SU-DHL-6 (cell line): ENCODE measurements around the gene MNAT1.

Experiments
- H2AFZ ChIP-seq: fragments of 200-600 bp; sonication (generic); 2 replicates; pipeline ENCODE4 v1.6.1; 2014; ENCODE audit warnings: low read depth, mild to moderate bottlenecking, moderate library complexity, mixed read lengths, antibody characterized with exemption, low read length; ENCODE audit not compliant: severe bottlenecking
- H3F3A ChIP-seq: fragments of 200-600 bp; shearing (Covaris generic); 2 replicates; pipeline ENCODE4 v1.6.0; 2016; ENCODE audit warnings: antibody characterized with exemption, mild to moderate bottlenecking; ENCODE audit not compliant: insufficient read depth
- H3K27ac ChIP-seq: fragments of 200-600 bp; sonication (generic); 2 replicates; pipeline ENCODE4 v1.5.1; 2016; ENCODE audit warnings: low read depth, mild to moderate bottlenecking, low read length, moderate library complexity, mixed read lengths
- H3K27me3 ChIP-seq: fragments of 200-600 bp; sonication (generic), shearing (Covaris generic); 2 replicates; pipeline ENCODE4 v1.6.0; 2014; ENCODE audit warnings: mild to moderate bottlenecking, low read length
- H3K36me3 ChIP-seq: fragments of 200-600 bp; sonication (generic); 2 replicates; pipeline ENCODE4 v1.6.1; 2014; ENCODE audit warnings: mild to moderate bottlenecking, low read length, mixed read lengths
- H3K4me2 ChIP-seq: fragments of 300-600, 200-600 bp; shearing (Covaris generic), sonication (generic); 2 replicates; pipeline ENCODE4 v1.6.0; 2014; ENCODE audit warnings: low read length, low read depth, mild to moderate bottlenecking; ENCODE audit not compliant: poor library complexity, severe bottlenecking
- H3K4me3 ChIP-seq: fragments of 200-600 bp; sonication (generic); 2 replicates; pipeline ENCODE4 v1.5.1; 2014; ENCODE audit warnings: antibody characterized with exemption, low read length, mild to moderate bottlenecking, mixed read lengths; ENCODE audit not compliant: insufficient read depth, poor library complexity, severe bottlenecking
- H3K79me2 ChIP-seq: fragments of 200-600 bp; sonication (generic); 2 replicates; pipeline ENCODE4 v1.6.1; 2014; ENCODE audit warnings: mild to moderate bottlenecking, low read length, moderate library complexity; ENCODE audit not compliant: insufficient read depth
- H3K9ac ChIP-seq: fragments of 200-600 bp; sonication (generic); 2 replicates; pipeline ENCODE4 v1.7.0; 2014; ENCODE audit warnings: mild to moderate bottlenecking, low read length
- H3K9me2 ChIP-seq: fragments of 200-600 bp; sonication (generic); replicated peaks from 2 replicates; pipeline ENCODE4 v1.6.1; 2014; ENCODE audit warnings: low read length; ENCODE audit not compliant: insufficient read depth
- H3K9me3 ChIP-seq: fragments of 200-600 bp; sonication (generic); 2 replicates; pipeline ENCODE4 v1.6.1; 2014; ENCODE audit warnings: low read length, mixed read lengths; ENCODE audit not compliant: insufficient read depth
- H4K20me1 ChIP-seq: fragments of 200-600 bp; sonication (generic); 2 replicates; pipeline ENCODE4 v1.6.1; 2014; ENCODE audit warnings: low read depth, mild to moderate bottlenecking, antibody characterized with exemption, low read length, moderate library complexity, mixed read lengths
- EZH2phosphoT487 ChIP-seq: fragments of 200-600 bp; sonication (generic), shearing (Covaris generic); conservative IDR thresholded peaks from 2 replicates; pipeline ENCODE4 v1.6.1; 2018; ENCODE audit warnings: mild to moderate bottlenecking, antibody characterized with exemption, low read length, moderate library complexity, mixed read lengths
- TF ChIP-seq, protein P1 (sequence below): fragments of 200-600 bp; sonication (generic); IDR thresholded peaks from one replicate; pipeline ENCODE4 v1.5.1; 2017; ENCODE audit warnings: antibody characterized with exemption, mild to moderate bottlenecking, low read length, moderate library complexity; ENCODE audit not compliant: insufficient read depth, poor library complexity, severe bottlenecking

MNAT1 gene

GRCh38 chr14:60721326-60722106, 13.0 kb upstream of the MNAT1 start:
- H3K4me3 ChIP-seq, result peak overlapping the region; percentile 71
- H4K20me1 ChIP-seq, result no peaks in the 10 kb centered on the region
- peak overlapping the region; percentile 51 for H3K9ac ChIP-seq
- no peaks in the 10 kb centered on the region for H3K79me2 ChIP-seq
- TF ChIP-seq, protein P1, sequence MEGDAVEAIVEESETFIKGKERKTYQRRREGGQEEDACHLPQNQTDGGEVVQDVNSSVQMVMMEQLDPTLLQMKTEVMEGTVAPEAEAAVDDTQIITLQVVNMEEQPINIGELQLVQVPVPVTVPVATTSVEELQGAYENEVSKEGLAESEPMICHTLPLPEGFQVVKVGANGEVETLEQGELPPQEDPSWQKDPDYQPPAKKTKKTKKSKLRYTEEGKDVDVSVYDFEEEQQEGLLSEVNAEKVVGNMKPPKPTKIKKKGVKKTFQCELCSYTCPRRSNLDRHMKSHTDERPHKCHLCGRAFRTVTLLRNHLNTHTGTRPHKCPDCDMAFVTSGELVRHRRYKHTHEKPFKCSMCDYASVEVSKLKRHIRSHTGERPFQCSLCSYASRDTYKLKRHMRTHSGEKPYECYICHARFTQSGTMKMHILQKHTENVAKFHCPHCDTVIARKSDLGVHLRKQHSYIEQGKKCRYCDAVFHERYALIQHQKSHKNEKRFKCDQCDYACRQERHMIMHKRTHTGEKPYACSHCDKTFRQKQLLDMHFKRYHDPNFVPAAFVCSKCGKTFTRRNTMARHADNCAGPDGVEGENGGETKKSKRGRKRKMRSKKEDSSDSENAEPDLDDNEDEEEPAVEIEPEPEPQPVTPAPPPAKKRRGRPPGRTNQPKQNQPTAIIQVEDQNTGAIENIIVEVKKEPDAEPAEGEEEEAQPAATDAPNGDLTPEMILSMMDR, result no peak
- no peaks in the 10 kb centered on the region for H3F3A ChIP-seq
- no peaks in the 10 kb centered on the region for H3K27me3 ChIP-seq
- no peaks in the 10 kb centered on the region for H3K9me3 ChIP-seq
- H2AFZ ChIP-seq, result peak overlapping the region; percentile 91
- no peak overlapping the region for H3K27ac ChIP-seq
- peak overlapping the region; percentile 94 for H3K4me2 ChIP-seq
- no peaks in the 10 kb centered on the region for H3K36me3 ChIP-seq
- H3K9me2 ChIP-seq, result no peaks in the 10 kb centered on the region

DNA sequence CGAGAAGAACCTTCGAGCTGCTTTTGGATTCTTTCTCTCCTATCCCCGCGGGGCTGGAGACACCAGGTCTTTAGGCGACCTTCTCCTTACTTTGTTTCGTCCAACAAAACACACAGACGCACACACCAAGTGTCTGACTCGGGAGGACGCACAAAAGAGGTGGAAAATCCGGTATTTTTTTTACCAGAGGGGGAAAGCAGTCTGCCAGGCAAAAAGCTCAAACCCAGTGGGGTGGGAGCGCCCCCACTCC, 12.5 kb upstream of the MNAT1 start:
- H3K4me3 ChIP-seq, result peak overlapping the region; percentile 71
- H3K79me2 ChIP-seq, result no peaks in the 10 kb centered on the region
- no peaks in the 10 kb centered on the region for H3F3A ChIP-seq
- H3K9me3 ChIP-seq, result no peaks in the 10 kb centered on the region
- no peaks in the 10 kb centered on the region for H3K27me3 ChIP-seq
- TF ChIP-seq EZH2phosphoT487, result no peak
- TF ChIP-seq, protein P1, result no peak
- no peaks in the 10 kb centered on the region for H4K20me1 ChIP-seq
- peak overlapping the region; percentile 94 for H3K4me2 ChIP-seq
- H2AFZ ChIP-seq, result peak overlapping the region; percentile 91
- no peaks in the 10 kb centered on the region for H3K36me3 ChIP-seq
- H3K9ac ChIP-seq, result peak overlapping the region; percentile 51
- H3K27ac ChIP-seq, result no peak overlapping the region
- no peaks in the 10 kb centered on the region for H3K9me2 ChIP-seq

GRCh38 chr14:60722357-60723115, 12.0 kb upstream of the MNAT1 start:
- Histone ChIP-seq H3K79me2 (no peaks in the 10 kb centered on the region), H3K4me2 (peak overlapping the region; percentile 94), H3K36me3 (no peaks in the 10 kb centered on the region), H3K27me3 (no peaks in the 10 kb centered on the region), H3K9me2 (no peaks in the 10 kb centered on the region), H3K27ac (no peak overlapping the region), H3K9ac (peak overlapping the region; percentile 51), H3F3A (no peaks in the 10 kb centered on the region), H3K4me3 (peak overlapping the region; percentile 71), H4K20me1 (no peaks in the 10 kb centered on the region), H3K9me3 (no peaks in the 10 kb centered on the region), H2AFZ (peak overlapping the region; percentile 91)
- no peak for TF ChIP-seq EZH2phosphoT487
- TF ChIP-seq, protein P1, result no peak
